ENCODE results near the gene KDM5A. TPM values are rescaled to one million over a fixed set of nuclear protein-coding genes. Genes with fewer than 3 reads are reported as not detected.

The KDM5A gene
- polyA plus RNA-seq, 2 of the 4 experiments (the other 2 are of a cell fraction) = 18.8 to 42.6 TPM

DNA sequence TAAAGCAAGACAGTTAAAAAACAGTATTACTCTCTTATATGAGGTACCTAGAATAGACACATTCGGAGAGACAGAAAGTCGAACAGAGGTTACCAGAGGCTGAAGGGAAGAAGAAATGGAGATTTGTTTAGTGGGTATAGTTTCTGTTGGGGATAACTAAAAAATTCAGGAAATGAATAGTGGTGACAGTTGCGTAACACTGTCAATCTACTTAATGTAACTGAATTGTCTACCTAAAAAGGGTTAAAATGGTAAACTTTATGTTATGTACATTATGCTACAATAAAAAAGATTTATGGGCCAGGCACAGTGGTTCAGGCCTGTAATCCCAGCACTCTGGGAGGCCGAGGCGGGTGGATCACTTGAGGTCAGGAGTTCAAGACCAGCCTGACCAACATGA is 95.9 kb downstream of the KDM5A start:
- FAIRE-seq = no peak
- Histone ChIP-seq H3K4me2 (no peak overlapping the region), H3K9me3 (no peaks in the 10 kb centered on the region), H3K27ac (no peak overlapping the region), H3K4me1 (no peaks in the 10 kb centered on the region; the same call in 2 of the 3 replicates), H3K4me3 (no peak overlapping the region)
- TF ChIP-seq KDM5A (IDR thresholded peaks at IDR 0.05) (no peak), CEBPB (IDR thresholded peaks at IDR 0.05) (peak in 1 of 2 experiments; percentile 40; a peak in 1 of 4 replicates)
- CTCF ChIA-PET = interaction anchor here (1.2 kb wide), 1 partner anchor 90 kb away, joined by 4 read pairs; no protein-coding TSS in a partner anchor
- WGBS (ENCODE audit: missing lambda C conversion rate) = 92% methylated on average over 5 of the region's 5 CpGs
- no peak for DNase-seq (ENCODE audit: low read depth in 1 of 2, low spot score in 1 of 2)
- POLR2A ChIA-PET = no interaction called here
- no peak for ATAC-seq

DNA sequence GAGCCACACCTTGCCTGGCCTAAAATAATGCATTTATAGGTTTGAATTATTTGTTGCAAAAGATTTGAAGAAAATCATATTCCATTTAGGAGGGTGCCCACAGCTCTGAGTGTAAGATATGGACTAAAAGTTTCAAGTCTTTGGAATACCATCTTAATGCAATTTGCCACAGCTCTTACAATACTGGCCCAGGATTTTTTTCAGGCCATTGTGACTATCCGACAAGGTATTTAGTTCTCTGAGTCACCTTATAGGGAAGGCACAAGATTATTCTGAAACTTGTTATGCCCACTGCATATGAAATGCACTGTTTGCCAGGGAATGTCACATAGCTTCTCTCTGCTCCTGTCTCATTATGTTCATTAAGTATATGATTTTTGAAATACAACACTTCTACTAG is 96.9 kb downstream of the KDM5A start:
- DNase-seq (ENCODE audit: low read depth in 1 of 2, low spot score in 1 of 2) (no peak), ATAC-seq (no peak), FAIRE-seq (no peak)
- 85% methylated on average over 1 of the region's 1 CpG for whole genome bisulfite sequencing (ENCODE audit: missing lambda C conversion rate)
- no peak overlapping the region for H3K4me3 ChIP-seq
- TF ChIP-seq MAFK (IDR thresholded peaks at IDR 0.05; ENCODE audit: partially characterized antibody) (no peak), CHD4 (IDR thresholded peaks at IDR 0.05; ENCODE audit: borderline replicate concordance) (no peak), JUNB (IDR thresholded peaks at IDR 0.05) (no peak), HEYL (CRISPR knock-in tag; IDR thresholded peaks at IDR 0.05) (no peak), RFX5 (IDR thresholded peaks at IDR 0.05) (no peak), KDM5A (IDR thresholded peaks at IDR 0.05) (no peak), PHF8 (IDR thresholded peaks at IDR 0.05; ENCODE audit: borderline replicate concordance, low read depth) (no peak), POLR2AphosphoS2 (conservative IDR thresholded peaks at IDR 0.05; ENCODE audit: low read length) (no peak), CBX8 (IDR thresholded peaks at IDR 0.05) (no peak), FOSB (CRISPR knock-in tag; IDR thresholded peaks at IDR 0.05) (no peak), ZSCAN20 (CRISPR knock-in tag; IDR thresholded peaks at IDR 0.05) (no peak), NFE2L2 (conservative IDR thresholded peaks at IDR 0.05; ENCODE audit: low read length) (no peak)
- TF ChIP-seq, protein P1, sequence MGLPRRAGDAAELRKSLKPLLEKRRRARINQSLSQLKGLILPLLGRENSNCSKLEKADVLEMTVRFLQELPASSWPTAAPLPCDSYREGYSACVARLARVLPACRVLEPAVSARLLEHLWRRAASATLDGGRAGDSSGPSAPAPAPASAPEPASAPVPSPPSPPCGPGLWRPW (IDR thresholded peaks at IDR 0.05) = no peak
- no peak overlapping the region for H3K27ac ChIP-seq
- no peaks in the 10 kb centered on the region; the same call in 2 of the 3 replicates for H3K4me1 ChIP-seq
- H3K9me3 ChIP-seq = no peaks in the 10 kb centered on the region
- ChIA-PET CTCF (interaction anchor here (1.2 kb wide), 1 partner anchor 89 kb away, joined by 4 read pairs; no protein-coding TSS in a partner anchor), POLR2A (no interaction called here)
- no peak overlapping the region for H3K4me2 ChIP-seq

DNA sequence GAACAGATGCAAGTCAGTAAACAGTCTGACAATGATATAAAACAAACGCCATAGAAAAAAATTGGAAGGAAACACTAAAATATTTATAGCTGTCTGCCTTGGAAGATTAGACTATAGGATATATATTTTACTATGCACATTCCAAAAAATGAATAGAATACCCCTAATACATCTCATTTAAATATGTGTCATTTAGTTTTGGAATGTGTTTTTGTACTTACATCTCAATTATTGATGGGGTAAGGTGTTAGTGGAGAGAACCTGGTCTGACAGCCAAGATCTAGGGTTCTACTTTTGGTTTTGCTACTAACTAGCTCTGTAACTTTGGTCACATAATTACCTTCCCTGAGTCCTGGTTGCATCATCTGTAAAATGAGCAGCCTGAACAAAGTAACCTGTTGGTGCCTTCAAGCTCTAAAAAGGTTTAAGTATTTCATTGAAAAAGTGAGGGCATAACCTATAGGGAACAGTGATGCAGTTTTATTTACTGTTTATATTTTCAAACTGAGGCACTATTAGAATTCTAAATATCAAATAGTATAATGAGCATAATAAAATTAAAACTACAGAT is 97.9 kb downstream of the KDM5A start:
- Histone ChIP-seq H3K27ac (no peak overlapping the region), H3K4me3 (no peak overlapping the region), H3K4me1 (no peaks in the 10 kb centered on the region; the same call in 2 of the 3 replicates), H3K4me2 (no peak overlapping the region), H3K9me3 (no peaks in the 10 kb centered on the region)
- 81% methylated on average over 1 of the region's 1 CpG for WGBS (ENCODE audit: missing lambda C conversion rate)
- POLR2A ChIA-PET = no interaction called here
- CTCF ChIA-PET = no interaction called here
- ATAC-seq (no peak), DNase-seq (ENCODE audit: low read depth in 1 of 2, low spot score in 1 of 2) (no peak), FAIRE-seq (no peak)
- TF ChIP-seq CEBPB (IDR thresholded peaks at IDR 0.05) = no peak
- TF ChIP-seq HOXA7 (CRISPR knock-in tag; IDR thresholded peaks at IDR 0.05) = no peak
- TF ChIP-seq HOXB13 (CRISPR knock-in tag; IDR thresholded peaks at IDR 0.05; ENCODE audit: low read depth) = no peak
- no peak for TF ChIP-seq HOXB5 (CRISPR knock-in tag; IDR thresholded peaks at IDR 0.05)
- TF ChIP-seq, protein P1 (IDR thresholded peaks at IDR 0.05) = no peak
- no peak for TF ChIP-seq POLR2AphosphoS2 (conservative IDR thresholded peaks at IDR 0.05; ENCODE audit: low read length)
- TF ChIP-seq EHF (CRISPR knock-in tag; IDR thresholded peaks at IDR 0.05) = no peak
- TF ChIP-seq TFCP2L1 (CRISPR knock-in tag; IDR thresholded peaks at IDR 0.05) = no peak
- TF ChIP-seq, protein P2, sequence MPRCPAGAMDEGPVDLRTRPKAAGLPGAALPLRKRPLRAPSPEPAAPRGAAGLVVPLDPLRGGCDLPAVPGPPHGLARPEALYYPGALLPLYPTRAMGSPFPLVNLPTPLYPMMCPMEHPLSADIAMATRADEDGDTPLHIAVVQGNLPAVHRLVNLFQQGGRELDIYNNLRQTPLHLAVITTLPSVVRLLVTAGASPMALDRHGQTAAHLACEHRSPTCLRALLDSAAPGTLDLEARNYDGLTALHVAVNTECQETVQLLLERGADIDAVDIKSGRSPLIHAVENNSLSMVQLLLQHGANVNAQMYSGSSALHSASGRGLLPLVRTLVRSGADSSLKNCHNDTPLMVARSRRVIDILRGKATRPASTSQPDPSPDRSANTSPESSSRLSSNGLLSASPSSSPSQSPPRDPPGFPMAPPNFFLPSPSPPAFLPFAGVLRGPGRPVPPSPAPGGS (IDR thresholded peaks at IDR 0.05) = no peak
- TF ChIP-seq, protein P3, sequence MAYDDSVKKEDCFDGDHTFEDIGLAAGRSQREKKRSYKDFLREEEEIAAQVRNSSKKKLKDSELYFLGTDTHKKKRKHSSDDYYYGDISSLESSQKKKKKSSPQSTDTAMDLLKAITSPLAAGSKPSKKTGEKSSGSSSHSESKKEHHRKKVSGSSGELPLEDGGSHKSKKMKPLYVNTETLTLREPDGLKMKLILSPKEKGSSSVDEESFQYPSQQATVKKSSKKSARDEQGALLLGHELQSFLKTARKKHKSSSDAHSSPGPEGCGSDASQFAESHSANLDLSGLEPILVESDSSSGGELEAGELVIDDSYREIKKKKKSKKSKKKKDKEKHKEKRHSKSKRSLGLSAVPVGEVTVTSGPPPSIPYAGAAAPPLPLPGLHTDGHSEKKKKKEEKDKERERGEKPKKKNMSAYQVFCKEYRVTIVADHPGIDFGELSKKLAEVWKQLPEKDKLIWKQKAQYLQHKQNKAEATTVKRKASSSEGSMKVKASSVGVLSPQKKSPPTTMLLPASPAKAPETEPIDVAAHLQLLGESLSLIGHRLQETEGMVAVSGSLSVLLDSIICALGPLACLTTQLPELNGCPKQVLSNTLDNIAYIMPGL (CRISPR knock-in tag; IDR thresholded peaks at IDR 0.05; ENCODE audit: borderline replicate concordance) = no peak
- TF ChIP-seq KDM5A (IDR thresholded peaks at IDR 0.05) = no peak
